Adrenal gland (tissue), 5 donors: ENCODE measurements around the gene B4GALNT3.

Experiments used
- POLR2A ChIP-seq, 2 donors: fragments of 450-650 bp; IDR thresholded peaks; one replicate each; pipeline ENCODE4 v1.6.1; 2017; ENCODE audit warnings: antibody characterized with exemption in 2 of 2, mild to moderate bottlenecking in 2 of 2, moderate library complexity in 1 of 2
- TF ChIP-seq, protein P1 (sequence below), 6 experiments: fragments of 450-650 bp in 4 of 6; fragments of 200-600 bp in 2 of 6; sonication (generic) in 1 of 6; IDR thresholded peaks; 1 replicate in 5 of 6; 2 replicates in 1 of 6; pipeline versions ENCODE4 v1.5.1 to v1.8.0; 2016 to 2021; ENCODE audit warnings: antibody characterized with exemption in 6 of 6, mild to moderate bottlenecking in 2 of 6, moderate library complexity in 1 of 6
- donor health status: DM: no; HTN: no; CAD: no.

DNA sequence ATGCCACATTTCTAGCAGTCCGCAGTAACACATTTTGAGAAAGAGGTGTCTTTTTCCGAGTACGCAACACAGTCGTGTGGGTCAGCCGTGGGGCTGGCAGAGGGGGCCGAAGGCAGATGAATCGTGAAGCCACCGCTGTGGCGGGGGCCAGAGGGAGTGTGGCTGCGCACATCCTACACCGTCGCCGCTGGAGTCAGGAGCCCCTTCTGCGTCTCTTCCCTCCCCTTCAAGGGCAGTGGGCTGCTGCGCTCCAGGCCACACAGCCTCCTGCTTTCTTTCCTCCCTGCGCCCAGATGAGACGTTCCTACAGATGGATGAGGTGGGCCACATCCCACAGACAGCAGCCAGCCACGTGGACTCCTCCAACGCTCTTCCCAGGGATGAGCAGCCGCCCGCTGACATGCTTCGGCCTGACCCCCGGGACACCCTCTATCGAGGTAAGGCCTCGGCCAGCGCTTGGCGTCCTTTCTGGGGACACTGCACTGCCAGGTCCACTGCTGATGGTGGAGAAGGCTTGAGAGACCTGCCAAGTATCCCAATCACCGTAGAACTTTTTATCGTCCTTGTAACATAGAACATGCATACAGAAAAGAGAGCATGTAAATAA, 89.8 kb downstream of the B4GALNT3 start:
- TF ChIP-seq, protein P1, sequence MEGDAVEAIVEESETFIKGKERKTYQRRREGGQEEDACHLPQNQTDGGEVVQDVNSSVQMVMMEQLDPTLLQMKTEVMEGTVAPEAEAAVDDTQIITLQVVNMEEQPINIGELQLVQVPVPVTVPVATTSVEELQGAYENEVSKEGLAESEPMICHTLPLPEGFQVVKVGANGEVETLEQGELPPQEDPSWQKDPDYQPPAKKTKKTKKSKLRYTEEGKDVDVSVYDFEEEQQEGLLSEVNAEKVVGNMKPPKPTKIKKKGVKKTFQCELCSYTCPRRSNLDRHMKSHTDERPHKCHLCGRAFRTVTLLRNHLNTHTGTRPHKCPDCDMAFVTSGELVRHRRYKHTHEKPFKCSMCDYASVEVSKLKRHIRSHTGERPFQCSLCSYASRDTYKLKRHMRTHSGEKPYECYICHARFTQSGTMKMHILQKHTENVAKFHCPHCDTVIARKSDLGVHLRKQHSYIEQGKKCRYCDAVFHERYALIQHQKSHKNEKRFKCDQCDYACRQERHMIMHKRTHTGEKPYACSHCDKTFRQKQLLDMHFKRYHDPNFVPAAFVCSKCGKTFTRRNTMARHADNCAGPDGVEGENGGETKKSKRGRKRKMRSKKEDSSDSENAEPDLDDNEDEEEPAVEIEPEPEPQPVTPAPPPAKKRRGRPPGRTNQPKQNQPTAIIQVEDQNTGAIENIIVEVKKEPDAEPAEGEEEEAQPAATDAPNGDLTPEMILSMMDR (IDR thresholded peaks at IDR 0.05) = no peak
- no peak for TF ChIP-seq POLR2A (IDR thresholded peaks at IDR 0.05)
